DND-41 (cell line): ENCODE results near the gene TRAK1.

ENCODE experiments used
- ATAC-seq: fragments of 200-7000 bp; cut with Tn5 transposase; 3 replicates; pipeline ENCODE4 v1.9.1; 2021; ENCODE audit warnings: low read depth; ENCODE audit not compliant: insufficient read depth
- DNase-seq: peaks from one replicate; pipeline ENCODE4 v3.0.0-alpha.2; 2020
- H2AFZ ChIP-seq: 2 replicates; pipeline ENCODE4 v1.6.0; 2012; ENCODE audit warnings: low read depth, low read length
- H3K27ac ChIP-seq: 2 replicates; pipeline ENCODE4 v1.5.1; 2012; ENCODE audit warnings: low read length, inconsistent platforms
- H3K27me3 ChIP-seq: fragments of 200-600 bp; sonication (generic); 2 replicates; pipeline ENCODE4 v1.6.0; 2012; ENCODE audit warnings: low read length, mild to moderate bottlenecking, inconsistent platforms; ENCODE audit not compliant: insufficient read depth, poor library complexity
- H3K36me3 ChIP-seq: 2 replicates; pipeline ENCODE4 v1.5.1; 2012; ENCODE audit warnings: low read length, inconsistent platforms; ENCODE audit not compliant: insufficient read depth
- H3K4me1 ChIP-seq: 2 replicates; pipeline ENCODE4 v1.5.1; 2012; ENCODE audit warnings: mild to moderate bottlenecking, low read length; ENCODE audit not compliant: insufficient read depth
- H3K4me2 ChIP-seq: 2 replicates; pipeline ENCODE4 v1.6.0; 2012; ENCODE audit warnings: mild to moderate bottlenecking, moderate library complexity, low read length, inconsistent platforms; ENCODE audit not compliant: insufficient read depth
- H3K4me3 ChIP-seq, 2 experiments: fragments of 200-600 bp in 1 of 2; shearing (Covaris generic) in 1 of 2; 2 replicates each; pipeline ENCODE4 v1.5.1; 2012 to 2016; ENCODE audit warnings: inconsistent platforms in 2 of 2, low read length in 2 of 2, mild to moderate bottlenecking in 2 of 2, low read depth in 1 of 2, moderate library complexity in 1 of 2
- H3K79me2 ChIP-seq: 2 replicates; pipeline ENCODE4 v1.6.0; 2012; ENCODE audit warnings: low read length, inconsistent platforms; ENCODE audit not compliant: insufficient read depth
- H3K9ac ChIP-seq: 2 replicates; pipeline ENCODE4 v1.6.0; 2012; ENCODE audit warnings: low read depth, mild to moderate bottlenecking, inconsistent platforms, low read length, moderate library complexity
- H3K9me3 ChIP-seq: 2 replicates; pipeline ENCODE4 v1.5.1; 2012; ENCODE audit warnings: low read length, moderate library complexity, mild to moderate bottlenecking, inconsistent platforms; ENCODE audit not compliant: insufficient read depth, severe bottlenecking
- H4K20me1 ChIP-seq: 2 replicates; pipeline ENCODE4 v1.6.0; 2012; ENCODE audit warnings: low read length; ENCODE audit not compliant: insufficient read depth
- EZH2 ChIP-seq: IDR thresholded peaks from 3 replicates; pipeline ENCODE4 v1.6.1; 2012; ENCODE audit warnings: borderline replicate concordance, low read depth, mild to moderate bottlenecking, moderate library complexity, low read length, inconsistent platforms; ENCODE audit not compliant: severe bottlenecking
- TF ChIP-seq, protein P1 (sequence below): IDR thresholded peaks from 2 replicates; pipeline ENCODE4 v1.5.1; 2012; ENCODE audit warnings: borderline replicate concordance, low read length, moderate library complexity, mild to moderate bottlenecking; ENCODE audit not compliant: poor library complexity, severe bottlenecking; ENCODE audit errors: extremely low read depth

TRAK1 gene

GRCh38 chr3:42055291-42055690, 35.9 kb upstream of the TRAK1 start:
- Histone ChIP-seq H3K36me3 (no peaks in the 10 kb centered on the region), H3K79me2 (no peaks in the 10 kb centered on the region), H2AFZ (no peak overlapping the region), H3K27ac (no peak overlapping the region), H3K9me3 (no peaks in the 10 kb centered on the region), H4K20me1 (no peaks in the 10 kb centered on the region), H3K27me3 (no peaks in the 10 kb centered on the region), H3K4me2 (no peak overlapping the region), H3K4me3 (no peak overlapping the region), H3K4me1 (no peaks in the 10 kb centered on the region), H3K9ac (no peak overlapping the region)
- DNase-seq (no peak), ATAC-seq (no peak)
- no peak for TF ChIP-seq EZH2
- TF ChIP-seq, protein P1, sequence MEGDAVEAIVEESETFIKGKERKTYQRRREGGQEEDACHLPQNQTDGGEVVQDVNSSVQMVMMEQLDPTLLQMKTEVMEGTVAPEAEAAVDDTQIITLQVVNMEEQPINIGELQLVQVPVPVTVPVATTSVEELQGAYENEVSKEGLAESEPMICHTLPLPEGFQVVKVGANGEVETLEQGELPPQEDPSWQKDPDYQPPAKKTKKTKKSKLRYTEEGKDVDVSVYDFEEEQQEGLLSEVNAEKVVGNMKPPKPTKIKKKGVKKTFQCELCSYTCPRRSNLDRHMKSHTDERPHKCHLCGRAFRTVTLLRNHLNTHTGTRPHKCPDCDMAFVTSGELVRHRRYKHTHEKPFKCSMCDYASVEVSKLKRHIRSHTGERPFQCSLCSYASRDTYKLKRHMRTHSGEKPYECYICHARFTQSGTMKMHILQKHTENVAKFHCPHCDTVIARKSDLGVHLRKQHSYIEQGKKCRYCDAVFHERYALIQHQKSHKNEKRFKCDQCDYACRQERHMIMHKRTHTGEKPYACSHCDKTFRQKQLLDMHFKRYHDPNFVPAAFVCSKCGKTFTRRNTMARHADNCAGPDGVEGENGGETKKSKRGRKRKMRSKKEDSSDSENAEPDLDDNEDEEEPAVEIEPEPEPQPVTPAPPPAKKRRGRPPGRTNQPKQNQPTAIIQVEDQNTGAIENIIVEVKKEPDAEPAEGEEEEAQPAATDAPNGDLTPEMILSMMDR = no peak

DNA sequence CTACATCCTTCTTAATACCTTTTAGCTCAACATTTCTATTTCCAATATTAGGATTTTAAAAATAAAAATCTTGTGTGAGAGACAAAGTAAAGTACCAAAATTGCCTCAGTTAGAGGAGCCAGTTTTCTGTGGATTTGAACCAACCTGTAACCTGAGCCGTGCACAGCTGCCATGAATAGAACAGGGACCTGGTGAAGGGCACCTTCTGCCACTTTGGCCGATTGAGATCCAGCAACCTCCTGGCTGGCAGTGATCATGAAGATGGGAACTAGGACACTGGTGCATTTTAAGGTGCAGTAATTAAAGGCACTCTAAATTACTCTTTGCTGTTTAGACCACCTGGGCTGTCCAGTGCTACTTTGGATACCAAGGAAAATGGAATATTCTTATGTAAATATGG, 34.3 kb upstream of the TRAK1 start:
- ATAC-seq (no peak), DNase-seq (no peak)
- H3K4me3 ChIP-seq = no peak overlapping the region

GRCh38 chr3:42057561-42058211, 33.5 kb upstream of the TRAK1 start:
- Histone ChIP-seq H3K4me1 (no peaks in the 10 kb centered on the region), H3K27ac (no peak overlapping the region), H2AFZ (no peak overlapping the region), H4K20me1 (no peaks in the 10 kb centered on the region), H3K9ac (no peak overlapping the region), H3K9me3 (no peaks in the 10 kb centered on the region), H3K4me2 (no peak overlapping the region), H3K27me3 (no peaks in the 10 kb centered on the region), H3K36me3 (no peaks in the 10 kb centered on the region), H3K79me2 (no peaks in the 10 kb centered on the region), H3K4me3 (no peak overlapping the region)
- no peak for TF ChIP-seq EZH2
- TF ChIP-seq, protein P1 = no peak
- ATAC-seq = no peak
- no peak for DNase-seq

More for the DNA sequence above, 34.3 kb upstream of the TRAK1 start:
- Histone ChIP-seq H3K27me3 (no peaks in the 10 kb centered on the region), H3K79me2 (no peaks in the 10 kb centered on the region), H3K4me1 (no peaks in the 10 kb centered on the region), H3K9me3 (no peaks in the 10 kb centered on the region), H3K27ac (no peak overlapping the region), H4K20me1 (no peaks in the 10 kb centered on the region), H3K4me2 (no peak overlapping the region), H3K36me3 (no peaks in the 10 kb centered on the region), H2AFZ (no peak overlapping the region), H3K9ac (no peak overlapping the region)
- TF ChIP-seq EZH2 = no peak
- TF ChIP-seq, protein P1 = no peak
